ENCODE data around the gene LIPC. TPM values are rescaled to one million over a fixed set of nuclear protein-coding genes. Genes with fewer than 3 reads are reported as not detected.

LIPC gene
- total and polyA plus RNA-seq, 2 experiments from 2014 or later = not detected

- Histone ChIP-seq H4K20me1 (replicated peaks; ENCODE audit: insufficient read depth) (no peaks in the 10 kb centered on the region), H3K27me3 (ENCODE audit: insufficient read depth) (no peaks in the 10 kb centered on the region), H3K27ac (ENCODE audit: low read depth) (no peak overlapping the region), H3K4me3 (no peak overlapping the region), H3K79me2 (replicated peaks; ENCODE audit: insufficient read depth) (no peaks in the 10 kb centered on the region), H3K9me2 (ENCODE audit: insufficient read depth) (no peaks in the 10 kb centered on the region), H3K36me3 (ENCODE audit: insufficient read depth) (no peaks in the 10 kb centered on the region), H2AFZ (no peak overlapping the region), H3K4me1 (ENCODE audit: insufficient read depth) (no peaks in the 10 kb centered on the region), H3K4me2 (no peak overlapping the region), H3F3A (replicated peaks; ENCODE audit: low read depth) (no peaks in the 10 kb centered on the region)
- no peak overlapping the region for H3K4me3 Mint-ChIP-seq
- no peak overlapping the region for H3K27ac Mint-ChIP-seq
- TF ChIP-seq NANOG (IDR thresholded peaks at IDR 0.05; ENCODE audit: borderline replicate concordance) (no peak), CREB1 (CRISPR knock-in tag; IDR thresholded peaks at IDR 0.05; ENCODE audit: low read depth) (no peak), CTCF (conservative IDR thresholded peaks at IDR 0.05; ENCODE audit: low read depth in 2 of 2) (no peak), REST (IDR thresholded peaks at IDR 0.05; ENCODE audit: unreplicated experiment) (no peak), ETS1 (IDR thresholded peaks at IDR 0.05) (no peak), EZH2phosphoT487 (IDR thresholded peaks at IDR 0.05; ENCODE audit: unreplicated experiment) (no peak), ZNF331 (CRISPR knock-in tag; IDR thresholded peaks at IDR 0.05; ENCODE audit: low read depth) (no peak), ZNF462 (CRISPR knock-in tag; IDR thresholded peaks at IDR 0.05) (no peak), POLR2AphosphoS5 (IDR thresholded peaks at IDR 0.05; ENCODE audit: low read depth) (no peak), JUNB (IDR thresholded peaks at IDR 0.05; ENCODE audit: unreplicated experiment) (no peak)
- ATAC-seq = no peak
- peaks cover under 1% of the 10 kb centered on the region for H3K27me3 Mint-ChIP-seq (ENCODE audit: insufficient read depth, low read depth, poor library complexity)
- no peak for DNase-seq (ENCODE audit: low spot score)
- no peaks in the 10 kb centered on the region for H3K36me3 Mint-ChIP-seq (ENCODE audit: low read depth)
- no peaks in the 10 kb centered on the region for H3K4me1 Mint-ChIP-seq
- no peaks in the 10 kb centered on the region for H3K9me3 Mint-ChIP-seq
Measured at GRCh38 chr15:58425834-58426233, 6.0 kb upstream of the LIPC start.
